ENCODE measurements around the gene TSPOAP1. TPM values are rescaled to one million over a fixed set of nuclear protein-coding genes. Genes with fewer than 3 reads are reported as not detected.

The TSPOAP1 gene
- total and polyA plus RNA-seq, 2 of the 4 experiments (the other 2 are of a cell fraction) = 0.90 to 1.6 TPM

DNA sequence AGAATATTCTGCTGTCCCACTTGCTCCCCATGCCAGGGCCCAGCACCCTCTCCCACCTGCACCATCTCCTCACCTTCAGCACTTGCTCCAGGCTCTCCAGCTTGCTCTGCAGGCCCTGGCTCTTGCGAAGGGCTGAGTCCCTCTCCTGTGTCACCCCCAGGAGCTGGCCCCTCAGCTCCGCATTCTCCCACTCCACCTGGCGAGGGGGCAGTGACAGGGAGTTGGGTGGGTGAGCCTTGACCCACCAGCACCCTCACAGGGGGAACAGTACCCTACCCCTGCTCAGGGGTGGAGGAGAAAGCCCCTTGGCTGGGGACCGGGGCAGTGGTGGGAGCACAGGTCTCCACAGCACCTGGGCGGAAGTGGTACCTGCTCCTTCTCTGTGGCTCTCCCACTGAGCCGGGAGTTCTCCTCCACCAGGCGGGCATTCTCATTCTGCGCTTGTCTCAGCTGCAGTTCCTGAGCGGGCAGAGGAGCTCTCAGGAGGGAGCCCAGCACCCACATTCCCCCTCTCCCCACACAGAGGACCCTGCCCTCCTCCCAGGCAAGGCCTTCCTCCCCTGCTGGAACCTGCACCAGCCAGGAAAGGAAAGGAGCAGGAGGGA lies 5.9 kb downstream of the TSPOAP1 start:
- no peak overlapping the region for H3K4me3 ChIP-seq (ENCODE audit: insufficient read depth, low read depth, low read length)
- H3K9ac ChIP-seq (ENCODE audit: low read depth, low read length) = no peak overlapping the region
- H3K4me2 ChIP-seq (ENCODE audit: low read depth, low read length) = no peak overlapping the region
- H3K18ac ChIP-seq (ENCODE audit: low read depth, low read length) = no peak overlapping the region
- H3K14ac ChIP-seq (replicated peaks; ENCODE audit: low read depth, low read length) = no peak overlapping the region
- BruUV-seq (replicated peaks) = no TSS peak
- no peak overlapping the region for H3K4ac ChIP-seq (ENCODE audit: low read depth, low read length)
- H2BK20ac ChIP-seq (ENCODE audit: low read depth, low read length) = no peak overlapping the region
- no peak for DNase-seq
- H2AK5ac ChIP-seq (ENCODE audit: low read depth, low read length) = no peak overlapping the region
- no peak for ATAC-seq (ENCODE audit: low read depth)
- H3K27me3 ChIP-seq (ENCODE audit: control insufficient read depth, insufficient read depth, low read length) = peaks cover 5% of the 10 kb centered on the region; the same call in 1 of the 2 replicates
- H2BK15ac ChIP-seq (ENCODE audit: low read depth, low read length) = no peak overlapping the region
- dilution Hi-C loops (cut with HindIII; ENCODE audit: low sequenced_read_pairs, unreplicated experiment) = no loop called here
- POLR2A ChIA-PET (ENCODE audit: unreplicated experiment) = interaction anchor here (0.9 kb wide), 1 partner anchor 29 kb away, joined by 3 read pairs; the partner anchor contains the start of gene SUPT4H1
- no peak overlapping the region for H4K5ac ChIP-seq (ENCODE audit: low read depth, low read length)
- H4K8ac ChIP-seq (ENCODE audit: low read depth in 2 of 2, low read length in 2 of 2) = no peak overlapping the region
- no peak overlapping the region for H2AFZ ChIP-seq (replicated peaks; ENCODE audit: low read length, poor library complexity)
- no peak overlapping the region for H3K27ac ChIP-seq (ENCODE audit: insufficient read depth, low read length)
- TF ChIP-seq BHLHE40 (IDR thresholded peaks at IDR 0.05; ENCODE audit: low read depth, low read length) = no peak
- no peak for TF ChIP-seq CEBPB (IDR thresholded peaks at IDR 0.05; ENCODE audit: low read depth, low read length)
- TF ChIP-seq CTCF (conservative IDR thresholded peaks at IDR 0.05; ENCODE audit: low read depth, low read length) = no peak
- no peak for TF ChIP-seq MAZ (IDR thresholded peaks at IDR 0.05; ENCODE audit: borderline replicate concordance, low read depth, low read length)
- TF ChIP-seq, protein P1, sequence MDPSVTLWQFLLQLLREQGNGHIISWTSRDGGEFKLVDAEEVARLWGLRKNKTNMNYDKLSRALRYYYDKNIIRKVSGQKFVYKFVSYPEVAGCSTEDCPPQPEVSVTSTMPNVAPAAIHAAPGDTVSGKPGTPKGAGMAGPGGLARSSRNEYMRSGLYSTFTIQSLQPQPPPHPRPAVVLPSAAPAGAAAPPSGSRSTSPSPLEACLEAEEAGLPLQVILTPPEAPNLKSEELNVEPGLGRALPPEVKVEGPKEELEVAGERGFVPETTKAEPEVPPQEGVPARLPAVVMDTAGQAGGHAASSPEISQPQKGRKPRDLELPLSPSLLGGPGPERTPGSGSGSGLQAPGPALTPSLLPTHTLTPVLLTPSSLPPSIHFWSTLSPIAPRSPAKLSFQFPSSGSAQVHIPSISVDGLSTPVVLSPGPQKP (IDR thresholded peaks at IDR 0.05; ENCODE audit: borderline replicate concordance, low read depth, low read length) = no peak
- TF ChIP-seq POLR2A (IDR thresholded peaks at IDR 0.05; ENCODE audit: low read depth, low read length) = no peak
- no peak for TF ChIP-seq SMC3 (IDR thresholded peaks at IDR 0.05; ENCODE audit: low read depth, low read length)
- no peak for TF ChIP-seq RAD21 (IDR thresholded peaks at IDR 0.05; ENCODE audit: low read length)
- no peak for TF ChIP-seq RFX5 (IDR thresholded peaks at IDR 0.05; ENCODE audit: low read depth, low read length)
- no peak for TF ChIP-seq NFE2L2 (IDR thresholded peaks at IDR 0.05; ENCODE audit: low read depth, low read length)
- TF ChIP-seq, protein P2, sequence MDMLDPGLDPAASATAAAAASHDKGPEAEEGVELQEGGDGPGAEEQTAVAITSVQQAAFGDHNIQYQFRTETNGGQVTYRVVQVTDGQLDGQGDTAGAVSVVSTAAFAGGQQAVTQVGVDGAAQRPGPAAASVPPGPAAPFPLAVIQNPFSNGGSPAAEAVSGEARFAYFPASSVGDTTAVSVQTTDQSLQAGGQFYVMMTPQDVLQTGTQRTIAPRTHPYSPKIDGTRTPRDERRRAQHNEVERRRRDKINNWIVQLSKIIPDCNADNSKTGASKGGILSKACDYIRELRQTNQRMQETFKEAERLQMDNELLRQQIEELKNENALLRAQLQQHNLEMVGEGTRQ (IDR thresholded peaks at IDR 0.05; ENCODE audit: low read depth, low read length) = no peak
- TF ChIP-seq RCOR1 (IDR thresholded peaks at IDR 0.05; ENCODE audit: insufficient replicate concordance, low read length) = no peak
- TF ChIP-seq FOS (IDR thresholded peaks at IDR 0.05; ENCODE audit: low read depth, low read length) = no peak
- TF ChIP-seq MAFK (IDR thresholded peaks at IDR 0.05; ENCODE audit: low read depth, low read length) = no peak
- TF ChIP-seq CHD1 (IDR thresholded peaks at IDR 0.05; ENCODE audit: low read depth, low read length) = no peak
- no peak for TF ChIP-seq MXI1 (IDR thresholded peaks at IDR 0.05; ENCODE audit: borderline replicate concordance, low read depth, low read length)
- no peak overlapping the region for H3K23ac ChIP-seq (ENCODE audit: low read depth, low read length)
- peaks cover 3% of the 10 kb centered on the region; the same call in 1 of the 2 replicates for H3K36me3 ChIP-seq (ENCODE audit: control insufficient read depth, insufficient read depth, low read length)
- in situ Hi-C loops (cut with MboI; ENCODE audit: low sequenced_read_pairs) = no loop called here
- no peaks in the 10 kb centered on the region for H3K79me1 ChIP-seq (ENCODE audit: low read depth in 1 of 2, low read length in 2 of 2)
- H4K91ac ChIP-seq (ENCODE audit: insufficient read depth, low read depth, low read length) = no peak overlapping the region
- no peaks in the 10 kb centered on the region for H3K9me1 ChIP-seq (ENCODE audit: insufficient read depth, low read length)
- no CpG with 5 or more reads among the region's 9 CpGs for WGBS, 2 experiments (ENCODE audit: extremely low coverage in 2 of 2, insufficient read length in 1 of 2)
- H2BK5ac ChIP-seq (ENCODE audit: low read depth, low read length, poor library complexity, severe bottlenecking) = no peak overlapping the region
- no peak overlapping the region for H2AK9ac ChIP-seq (replicated peaks; ENCODE audit: low read depth, low read length, poor library complexity)
- intact Hi-C loops (cut with micrococcal nuclease) = no loop called here
- H2BK120ac ChIP-seq (ENCODE audit: low read depth, low read length) = no peak overlapping the region
- H3K56ac ChIP-seq (ENCODE audit: extremely low read depth, insufficient read depth, low read length) = no peak overlapping the region
- peaks cover 5% of the 10 kb centered on the region for H3K4me1 ChIP-seq (ENCODE audit: control insufficient read depth, insufficient read depth, low read length)
- no peaks in the 10 kb centered on the region for H3K9me3 ChIP-seq (ENCODE audit: control insufficient read depth, insufficient read depth, low read length)
- no peaks in the 10 kb centered on the region for H4K20me1 ChIP-seq (ENCODE audit: insufficient read depth, low read length)
- CTCF ChIA-PET = interaction anchor here (0.6 kb wide), 1 partner anchor 172 kb away, joined by 3 read pairs; no protein-coding TSS in a partner anchor

Data from IMR-90 (cell line).